SJSA1 (cell line): ENCODE data around the gene GNG11. TPM values are rescaled to one million over a fixed set of nuclear protein-coding genes. Genes with fewer than 3 reads are reported as not detected.
A peak's percentile ranks its signal among the peaks of the same experiment; 100 is the strongest.
"Not testable (repeated sequence)": the region's sequence is repeated elsewhere in the genome, so short reads cannot be mapped to it uniquely, and the experiment has no call there.

ENCODE experiments used
- DNase-seq, 2 experiments: peaks; one replicate each; pipeline ENCODE4 v3.0.0-alpha.2; 2015 to 2020; ENCODE audit warnings: low spot score in 2 of 2, low read depth in 1 of 2
- H3K27ac ChIP-seq: fragments of 250-450 bp; sonication (Bioruptor Pico); 2 replicates; pipeline ENCODE4 v1.5.1; 2020; ENCODE audit warnings: mild to moderate bottlenecking, moderate library complexity
- H3K27me3 ChIP-seq: fragments of 250-450 bp; sonication (Bioruptor Pico); replicated peaks from 2 replicates; pipeline ENCODE4 v1.5.1; 2020; ENCODE audit warnings: mild to moderate bottlenecking, moderate library complexity
- H3K36me3 ChIP-seq: fragments of 250-450 bp; sonication (Bioruptor Pico); 2 replicates; pipeline ENCODE4 v1.5.1; 2020; ENCODE audit warnings: mild to moderate bottlenecking
- H3K4me1 ChIP-seq: fragments of 250-450 bp; sonication (Bioruptor Pico); replicated peaks from 2 replicates; pipeline ENCODE4 v1.6.1; 2021; ENCODE audit warnings: mild to moderate bottlenecking
- H3K4me3 ChIP-seq: fragments of 250-450 bp; sonication (Bioruptor Pico); 2 replicates; pipeline ENCODE4 v1.5.1; 2020; ENCODE audit warnings: mild to moderate bottlenecking
- H3K9me3 ChIP-seq: fragments of 250-450 bp; sonication (Bioruptor Pico); replicated peaks from 2 replicates; pipeline ENCODE4 v1.5.1; 2020; ENCODE audit warnings: mild to moderate bottlenecking
- total RNA-seq: library from RNA; depleted of rRNA; stranded (reverse); fragments of >200 nt; shearing (Covaris generic); gene quantifications from 2 replicates; pipeline ENCODE4 v1.2.3, GENCODE V29; 2014

The GNG11 gene
- total RNA-seq, 1 experiment from 2014 or later, result 30.6 TPM

DNA sequence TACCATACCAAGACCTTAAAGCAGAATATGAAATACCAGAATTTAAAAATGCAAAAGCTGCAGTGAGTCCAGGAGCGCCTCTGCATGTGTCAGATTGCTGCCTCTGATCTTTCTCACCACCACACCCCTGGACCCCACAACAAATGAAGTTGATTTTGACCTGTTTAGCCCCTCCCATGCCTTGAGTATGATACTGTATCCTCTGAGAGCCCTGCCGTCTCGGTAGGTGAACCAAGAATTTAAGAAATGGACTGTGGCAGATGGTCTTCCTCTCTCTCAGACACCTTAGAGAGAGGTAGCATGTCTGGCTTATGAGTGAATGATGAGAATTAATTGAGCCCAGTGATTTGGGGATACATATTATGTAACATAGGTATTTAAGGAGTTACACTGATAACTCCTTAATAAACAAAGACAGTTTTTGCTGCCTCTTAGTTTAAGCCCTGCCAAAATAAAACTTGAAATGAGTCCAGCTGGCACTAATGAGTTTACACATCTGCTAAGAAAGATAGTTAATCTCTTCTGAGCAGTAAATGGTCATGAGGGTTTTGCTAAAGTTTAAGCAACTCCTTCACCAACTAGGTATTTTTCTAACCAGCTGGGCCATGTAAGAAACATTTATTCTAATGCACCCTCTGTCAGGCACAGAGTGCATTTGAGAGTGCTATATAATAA, 26.4 kb upstream of the GNG11 start:
- DNase-seq, result no peak
- H3K4me3 ChIP-seq, result no peak overlapping the region
- peaks cover 8% of the 10 kb centered on the region for H3K4me1 ChIP-seq
- H3K9me3 ChIP-seq, result no peaks in the 10 kb centered on the region
- peaks cover 2% of the 10 kb centered on the region; the same call in 1 of the 2 replicates for H3K27me3 ChIP-seq
- no peak overlapping the region for H3K27ac ChIP-seq
- H3K36me3 ChIP-seq, result no peaks in the 10 kb centered on the region

DNA sequence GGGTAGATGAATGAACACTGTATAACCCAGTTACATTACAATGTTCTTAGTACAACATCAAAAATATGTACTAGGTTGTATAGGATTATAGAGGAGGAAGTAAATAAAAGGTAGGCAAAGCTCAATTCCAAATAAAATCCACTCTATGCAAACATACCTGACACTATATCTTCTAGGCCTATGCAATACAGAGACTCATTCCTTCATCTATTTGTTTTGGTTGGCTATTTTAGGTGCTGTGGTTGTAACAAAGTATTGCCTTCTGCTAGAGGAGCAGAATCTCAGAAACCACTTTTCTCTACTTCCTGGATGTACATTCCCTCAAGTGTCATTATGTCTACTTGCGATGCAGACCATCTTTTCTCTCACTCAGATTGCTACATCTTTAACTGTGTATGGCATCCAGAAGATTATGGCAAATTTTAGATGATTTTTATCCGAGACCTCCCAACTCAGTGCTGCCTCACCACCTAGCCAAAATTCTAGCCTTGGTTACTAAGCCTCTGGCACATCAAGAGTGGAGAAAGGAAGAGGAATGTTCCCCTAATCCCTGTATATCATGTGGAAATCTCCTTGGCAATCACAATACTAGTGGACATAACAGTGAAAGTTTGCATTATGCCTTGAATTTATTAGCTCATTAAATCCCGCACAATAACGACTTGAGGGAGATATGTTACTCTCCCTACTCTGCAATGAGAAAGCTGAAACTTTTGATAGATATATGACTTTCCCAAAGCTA, 25.5 kb upstream of the GNG11 start:
- Histone ChIP-seq H3K4me1 (no peaks in the 10 kb centered on the region), H3K27ac (no peak overlapping the region), H3K36me3 (no peaks in the 10 kb centered on the region), H3K27me3 (peaks cover 2% of the 10 kb centered on the region; the same call in 1 of the 2 replicates), H3K9me3 (no peaks in the 10 kb centered on the region), H3K4me3 (no peak overlapping the region)
- no peak for DNase-seq

DNA sequence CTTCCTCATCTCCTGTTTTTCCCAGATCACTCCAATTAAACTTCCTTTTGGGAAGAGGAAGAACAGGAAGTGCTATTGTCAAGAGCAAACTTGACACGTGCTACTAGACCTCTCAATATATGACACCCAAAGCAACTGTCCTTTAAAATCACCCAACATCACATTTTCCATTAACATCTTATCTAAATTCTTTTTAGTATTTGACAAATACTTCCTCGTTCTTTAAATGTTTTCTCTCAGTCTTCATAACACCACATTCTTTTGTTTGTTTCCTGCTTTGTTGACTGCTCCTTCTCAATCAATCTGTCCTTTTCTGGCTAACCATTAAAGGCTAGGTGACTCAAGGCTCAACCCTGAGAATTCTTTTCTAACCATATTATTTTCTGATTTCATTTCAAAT, 23.9 kb upstream of the GNG11 start:
- Histone ChIP-seq H3K27me3 (peaks cover 2% of the 10 kb centered on the region; the same call in 1 of the 2 replicates), H3K4me1 (no peaks in the 10 kb centered on the region), H3K27ac (no peak overlapping the region), H3K9me3 (no peaks in the 10 kb centered on the region), H3K4me3 (no peak overlapping the region), H3K36me3 (no peaks in the 10 kb centered on the region)
- DNase-seq, result no peak

DNA sequence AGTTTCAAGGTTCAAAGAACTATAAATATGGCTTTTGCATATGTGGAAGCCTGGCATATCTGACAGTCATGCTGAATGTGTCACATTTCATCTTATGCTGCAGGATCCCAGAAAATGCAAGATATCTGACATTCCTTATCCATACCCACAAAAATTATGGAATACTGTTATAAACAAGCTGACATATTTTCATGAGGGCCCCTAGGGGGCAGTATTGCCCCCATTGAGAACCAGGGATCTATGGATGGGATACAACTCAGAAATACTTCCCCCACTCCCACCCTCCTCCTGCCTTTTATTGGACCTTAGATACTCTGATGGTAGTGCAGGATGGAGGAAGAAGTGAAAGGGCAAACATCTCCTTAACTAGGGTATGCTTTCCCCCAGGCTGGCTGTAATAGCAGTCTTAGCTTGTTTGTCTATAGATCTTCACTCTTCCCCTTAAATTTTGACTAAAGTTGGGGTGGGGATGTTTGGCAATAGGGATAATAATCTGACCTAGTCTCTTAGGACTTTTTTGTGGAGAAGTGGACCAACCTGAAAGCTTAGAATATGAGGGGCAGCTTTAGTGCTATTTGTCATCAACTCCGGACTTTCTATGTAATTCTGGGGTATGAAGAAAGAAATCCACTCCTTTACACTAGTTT, 18.6 kb upstream of the GNG11 start:
- Histone ChIP-seq H3K4me1 (no peaks in the 10 kb centered on the region), H3K9me3 (no peaks in the 10 kb centered on the region), H3K4me3 (no peak overlapping the region), H3K27ac (no peak overlapping the region), H3K27me3 (no peaks in the 10 kb centered on the region; the same call in none of the 2 replicates), H3K36me3 (no peaks in the 10 kb centered on the region)
- DNase-seq, result peak in 1 of 2 experiments; percentile 28

DNA sequence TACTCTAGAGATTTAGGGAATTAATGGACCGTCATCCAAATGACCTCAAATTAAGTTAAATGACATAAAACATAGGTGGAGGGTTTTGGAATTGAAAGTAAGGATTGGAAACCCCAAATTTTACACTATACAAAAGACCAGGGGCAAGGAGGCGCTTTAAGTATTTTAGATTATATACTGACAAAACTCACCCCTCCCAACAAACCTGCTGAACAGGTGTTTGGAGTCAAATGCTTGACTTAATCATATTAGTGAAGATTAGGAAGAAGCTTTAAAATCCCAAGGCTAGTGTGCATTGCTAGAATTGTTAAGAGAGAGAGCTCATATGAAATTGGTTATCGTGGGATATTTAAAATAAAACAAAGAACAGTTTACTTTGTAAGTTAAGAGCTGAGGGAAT, 15.3 kb upstream of the GNG11 start, which contains the start of gene GNGT1:
TSS of gene GNGT1 (plus strand) at position 301 of the 400 bp plus-strand sequence. CDS start 180 bp downstream, outside the sequence.
- no peaks in the 10 kb centered on the region; the same call in 1 of the 2 replicates for H3K27me3 ChIP-seq
- no peaks in the 10 kb centered on the region for H3K36me3 ChIP-seq
- no peaks in the 10 kb centered on the region for H3K9me3 ChIP-seq
- DNase-seq, result no peak
- no peak within 1 kb of the TSS for H3K4me3 ChIP-seq
- H3K4me1 ChIP-seq, result no peaks in the 10 kb centered on the region
- H3K27ac ChIP-seq, result no peak within 1 kb of the TSS

DNA sequence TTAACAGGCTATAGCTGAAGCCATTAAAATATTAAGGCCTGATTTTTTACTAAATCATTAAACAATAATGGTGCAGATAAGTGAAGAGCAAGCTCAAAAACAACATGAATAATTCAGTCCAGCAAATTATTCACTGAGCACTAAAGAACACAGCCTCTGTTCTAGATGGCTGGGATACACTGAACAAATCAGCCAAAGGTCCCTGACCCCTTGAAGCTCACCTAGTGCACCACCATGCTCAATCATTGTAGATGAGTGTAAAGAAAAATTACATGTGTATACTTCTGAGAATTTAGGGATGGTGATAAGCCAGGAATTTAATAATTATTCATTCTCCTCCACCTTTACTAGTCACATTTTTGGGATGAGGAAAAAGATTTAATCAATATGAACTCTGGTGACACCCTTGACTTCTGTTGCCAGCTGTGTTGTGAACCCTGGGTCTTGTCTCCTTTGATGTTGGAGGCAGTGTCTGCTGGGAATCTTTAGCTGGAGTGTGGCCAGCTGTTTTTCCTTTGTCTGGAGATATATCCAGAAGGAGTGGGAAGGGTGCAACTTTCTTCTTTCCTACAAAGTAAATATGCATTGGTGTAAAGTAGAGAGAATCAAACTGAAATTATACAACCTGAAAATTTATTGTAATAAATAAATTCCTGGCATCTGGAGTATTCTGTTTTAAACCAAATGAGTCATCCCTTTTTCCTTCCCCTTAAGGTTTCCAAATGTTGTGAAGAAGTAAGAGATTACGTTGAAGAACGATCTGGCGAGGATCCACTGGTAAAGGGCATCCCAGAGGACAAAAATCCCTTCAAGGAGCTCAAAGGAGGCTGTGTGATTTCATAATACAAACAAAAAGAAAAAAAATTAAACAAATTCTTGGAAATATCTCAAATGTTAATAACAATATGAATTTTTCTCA, 11.2 kb upstream of the GNG11 start:
- Histone ChIP-seq H3K27ac (no peak overlapping the region), H3K27me3 (no peaks in the 10 kb centered on the region; the same call in 1 of the 2 replicates), H3K4me1 (peaks cover 7% of the 10 kb centered on the region), H3K36me3 (no peaks in the 10 kb centered on the region), H3K4me3 (no peak overlapping the region), H3K9me3 (no peaks in the 10 kb centered on the region)
- DNase-seq, result no peak

DNA sequence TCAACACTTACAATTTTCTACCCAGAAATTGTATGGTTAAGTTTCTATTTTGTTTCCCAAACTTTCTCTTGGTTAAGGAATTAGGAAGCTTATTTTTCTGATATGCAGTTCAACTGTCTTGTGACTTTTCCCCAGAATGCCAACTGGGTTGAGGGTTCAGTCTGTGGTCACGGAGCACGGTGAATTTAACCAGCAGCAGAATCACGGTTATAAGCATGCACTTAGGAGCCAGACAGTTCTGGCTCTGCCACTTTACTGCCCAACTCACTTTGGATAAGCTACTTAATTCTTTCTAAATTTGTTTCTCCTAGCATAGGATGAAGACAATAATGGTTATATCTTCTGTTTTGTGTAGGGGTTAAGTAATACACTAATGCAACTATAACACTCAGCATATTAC, 10.3 kb upstream of the GNG11 start:
- H3K27ac ChIP-seq, H3K36me3 ChIP-seq, H3K9me3 ChIP-seq, H3K4me3 ChIP-seq, H3K27me3 ChIP-seq, DNase-seq, H3K4me1 ChIP-seq: not testable (repeated sequence)

DNA sequence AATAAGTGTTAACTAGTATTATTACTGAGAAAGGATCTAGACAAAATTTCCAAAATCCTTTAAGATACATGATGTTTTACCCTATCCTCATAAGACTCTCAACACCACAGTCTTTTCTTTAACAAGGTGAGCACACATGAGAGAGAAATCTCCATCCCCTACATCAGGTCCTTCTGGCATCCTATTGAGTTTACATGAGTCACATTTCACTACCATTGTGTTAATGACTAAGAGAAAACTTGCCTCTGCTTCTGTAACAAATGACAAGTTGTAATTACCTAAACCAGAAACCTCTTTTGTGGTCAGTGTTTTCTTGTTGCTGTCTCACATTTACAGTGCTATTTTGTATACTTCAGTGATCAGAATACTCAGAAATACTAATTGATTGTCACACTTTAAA, 9.9 kb upstream of the GNG11 start:
- H3K4me1 ChIP-seq, H3K27me3 ChIP-seq, H3K4me3 ChIP-seq, H3K36me3 ChIP-seq, DNase-seq, H3K9me3 ChIP-seq, H3K27ac ChIP-seq: not testable (repeated sequence)

DNA sequence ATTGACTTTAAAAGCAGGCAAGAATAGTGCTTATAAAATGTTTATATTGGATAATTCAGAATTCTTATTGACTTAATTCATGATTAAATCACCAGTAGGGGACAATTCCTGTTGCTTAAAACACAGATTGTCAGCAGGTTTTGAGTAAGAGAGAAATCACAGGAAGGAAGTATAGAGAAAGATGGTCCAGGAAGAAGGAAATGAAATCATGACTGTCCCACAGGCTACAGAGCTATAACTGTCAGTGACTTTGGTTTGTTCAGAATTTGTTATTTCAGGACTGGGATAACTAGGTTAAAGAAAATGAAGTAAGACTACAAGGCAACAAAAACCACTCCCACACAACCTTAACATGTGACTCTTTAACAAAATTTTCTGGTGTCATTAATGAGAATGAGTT, 8.3 kb upstream of the GNG11 start:
- no peak for DNase-seq

DNA sequence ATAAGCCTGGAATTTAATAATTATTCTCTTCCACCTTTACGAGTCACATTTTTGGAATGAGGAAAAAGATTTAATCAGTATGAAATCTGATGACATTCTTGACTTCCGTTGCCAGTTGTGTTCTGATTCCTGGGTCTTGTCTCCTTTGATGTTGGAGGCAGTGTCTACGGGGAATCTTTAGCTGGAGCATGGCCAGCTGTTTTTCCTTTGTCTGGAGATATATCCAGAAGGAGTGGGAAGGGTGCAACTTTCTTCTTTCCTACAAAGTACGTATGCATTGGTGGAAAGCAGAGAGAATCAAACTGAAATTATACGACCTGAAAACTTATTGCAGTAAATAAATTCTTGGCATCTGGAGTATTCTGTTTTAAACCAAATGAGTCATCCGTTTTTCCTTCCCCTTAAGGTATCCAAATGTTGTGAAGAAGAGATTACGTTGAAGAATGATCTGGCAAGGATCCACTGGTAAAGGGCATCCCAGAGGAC, 6.9 kb upstream of the GNG11 start:
- peaks cover 7% of the 10 kb centered on the region for H3K4me1 ChIP-seq
- peak; percentile 46 to 65 for DNase-seq
- H3K4me3 ChIP-seq, result no peak overlapping the region
- H3K9me3 ChIP-seq, result no peaks in the 10 kb centered on the region
- H3K36me3 ChIP-seq, result no peaks in the 10 kb centered on the region
- H3K27ac ChIP-seq, result peak overlapping the region; percentile 37
- H3K27me3 ChIP-seq, result no peaks in the 10 kb centered on the region

More for the DNA sequence above, 8.3 kb upstream of the GNG11 start:
- no peaks in the 10 kb centered on the region for H3K36me3 ChIP-seq
- peaks cover 7% of the 10 kb centered on the region for H3K4me1 ChIP-seq
- no peak overlapping the region for H3K4me3 ChIP-seq
- H3K9me3 ChIP-seq, result no peaks in the 10 kb centered on the region
- H3K27ac ChIP-seq, result no peak overlapping the region
- H3K27me3 ChIP-seq, result no peaks in the 10 kb centered on the region

DNA sequence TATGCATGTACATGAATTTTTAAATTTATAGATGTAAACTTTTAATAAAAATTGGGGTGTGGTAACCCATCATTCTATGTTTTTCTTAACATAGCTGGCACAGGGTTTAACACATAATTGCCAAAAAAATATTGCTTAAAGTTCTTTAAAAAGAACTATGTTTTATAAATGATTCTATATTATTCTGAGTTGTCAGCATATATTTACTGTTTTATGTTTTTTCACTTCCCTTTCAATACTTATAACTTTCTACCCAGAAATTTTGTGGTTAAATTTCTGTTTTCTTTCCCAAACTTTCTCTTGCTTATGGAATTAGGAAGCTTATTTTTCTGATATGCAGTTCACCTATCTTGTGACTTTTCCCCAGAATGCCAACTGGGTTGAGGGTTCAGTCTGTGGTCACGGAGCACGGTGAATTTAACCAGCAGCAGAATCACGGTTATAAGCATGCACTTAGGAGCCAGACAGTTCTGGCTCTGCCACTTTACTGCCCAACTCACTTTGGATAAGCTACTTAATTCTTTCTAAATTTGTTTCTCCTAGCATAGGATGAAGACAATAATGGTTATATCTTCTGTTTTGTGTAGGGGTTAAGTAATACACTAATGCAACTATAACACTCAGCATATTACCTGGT, 6.2 kb upstream of the GNG11 start:
- not testable (repeated sequence) for H3K4me1 ChIP-seq, DNase-seq, H3K4me3 ChIP-seq, H3K36me3 ChIP-seq, H3K9me3 ChIP-seq, H3K27ac ChIP-seq, H3K27me3 ChIP-seq

DNA sequence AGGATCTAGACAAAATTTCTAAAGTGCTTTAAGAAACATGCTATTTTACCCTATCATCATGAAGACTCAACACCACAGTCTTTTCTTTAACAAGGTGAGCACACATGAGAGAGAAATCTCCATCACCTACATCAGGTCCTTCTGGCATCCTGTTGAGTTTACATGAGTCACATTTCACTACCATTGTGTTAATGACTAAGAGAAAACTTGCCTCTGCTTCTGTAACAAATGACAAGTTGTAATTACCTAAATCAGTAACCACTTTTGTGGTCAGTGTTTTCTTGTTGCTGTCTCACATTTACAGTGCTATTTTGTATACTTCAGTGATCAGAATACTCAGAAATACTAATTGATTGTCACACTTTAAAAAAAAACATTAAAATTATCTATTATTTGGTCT, 5.6 kb upstream of the GNG11 start:
- not testable (repeated sequence) for H3K27me3 ChIP-seq, H3K27ac ChIP-seq, DNase-seq, H3K4me3 ChIP-seq, H3K9me3 ChIP-seq, H3K36me3 ChIP-seq
- H3K4me1 ChIP-seq, result peaks cover 15% of the 10 kb centered on the region

DNA sequence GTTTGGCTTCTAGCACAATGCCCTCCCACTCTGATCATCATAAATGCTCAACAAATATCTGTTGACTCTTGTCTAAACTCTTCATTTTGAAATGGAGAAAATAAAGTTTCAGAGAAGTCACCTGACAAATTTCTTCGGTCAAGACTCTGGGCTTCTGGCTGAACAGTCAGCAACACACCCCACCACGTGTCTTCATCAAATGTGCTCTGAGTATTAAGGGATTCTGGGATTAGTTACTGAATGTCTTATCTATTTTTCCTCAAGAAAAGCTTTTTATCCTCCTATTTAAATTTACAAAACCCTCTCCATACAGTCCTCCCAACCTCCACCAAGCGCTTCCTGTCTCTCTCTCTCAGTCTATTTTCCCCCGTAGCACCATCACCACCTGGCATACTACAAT, 5.2 kb upstream of the GNG11 start:
- peaks cover 19% of the 10 kb centered on the region for H3K4me1 ChIP-seq
- not testable (repeated sequence) for H3K9me3 ChIP-seq, H3K4me3 ChIP-seq

More for the DNA sequence above, 5.2 kb upstream of the GNG11 start:
- H3K27me3 ChIP-seq, DNase-seq, H3K36me3 ChIP-seq, H3K27ac ChIP-seq: not testable (repeated sequence)
